Measurements from ENCODE around the gene NCKIPSD.

GRCh38 chr3:48688737-48689075 is 3.0 kb upstream of the NCKIPSD start:
- TF ChIP-seq CTCF (IDR thresholded peaks at IDR 0.05; ENCODE audit: insufficient read depth, low read depth, low read length) (no peak), EZH2 (IDR thresholded peaks at IDR 0.05; ENCODE audit: insufficient read depth, low read length) (no peak)

Measured in astrocyte (in vitro differentiated cells and primary cell).